GM13976 (cell line): ENCODE measurements around the gene RPRD1B.
"Not testable (repeated sequence)": the region's sequence is repeated elsewhere in the genome, so short reads cannot be mapped to it uniquely, and the experiment has no call there.

Experiments used
- DNase-seq: peaks from one replicate; pipeline ENCODE4 v3.0.0; 2012; ENCODE audit warnings: low spot score
- in situ Hi-C: fragments of 300-500 bp; cut with MboI; formaldehyde crosslinking; loops from one replicate; pipeline ENCODE4 v1.12.0; 2022; ENCODE audit warnings: low sequenced_read_pairs, mixed read lengths, inconsistent platforms; ENCODE audit not compliant: unreplicated experiment
- TF ChIP-seq, protein P1 (sequence below): IDR thresholded peaks from 2 replicates; pipeline ENCODE4 v1.5.1; 2012; ENCODE audit warnings: borderline replicate concordance, mild to moderate bottlenecking; ENCODE audit not compliant: insufficient read depth; ENCODE audit errors: extremely low read depth, missing control alignments, control extremely low read depth

RPRD1B gene

DNA sequence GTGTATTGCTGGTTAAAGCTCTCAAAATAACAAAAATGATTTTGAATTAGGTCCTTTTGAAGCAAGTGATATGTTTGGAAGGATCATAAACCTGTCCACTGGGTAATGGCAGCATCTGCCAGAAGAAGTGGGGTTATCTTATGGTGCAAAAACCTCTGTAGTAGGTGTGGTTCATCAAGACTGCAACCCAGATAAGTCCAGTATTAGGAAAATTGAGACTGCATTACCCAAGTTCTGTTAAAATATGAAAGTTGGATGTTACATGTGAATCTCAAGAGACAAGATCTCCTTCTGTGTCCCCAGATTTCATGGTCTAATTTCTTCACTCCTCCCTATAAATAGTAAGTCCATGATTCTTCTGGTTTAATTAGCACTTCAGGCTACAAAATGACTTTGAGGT is 59.4 kb downstream of the RPRD1B start:
- no peak for DNase-seq
- in situ Hi-C loops, result no loop called here
- TF ChIP-seq, protein P1, sequence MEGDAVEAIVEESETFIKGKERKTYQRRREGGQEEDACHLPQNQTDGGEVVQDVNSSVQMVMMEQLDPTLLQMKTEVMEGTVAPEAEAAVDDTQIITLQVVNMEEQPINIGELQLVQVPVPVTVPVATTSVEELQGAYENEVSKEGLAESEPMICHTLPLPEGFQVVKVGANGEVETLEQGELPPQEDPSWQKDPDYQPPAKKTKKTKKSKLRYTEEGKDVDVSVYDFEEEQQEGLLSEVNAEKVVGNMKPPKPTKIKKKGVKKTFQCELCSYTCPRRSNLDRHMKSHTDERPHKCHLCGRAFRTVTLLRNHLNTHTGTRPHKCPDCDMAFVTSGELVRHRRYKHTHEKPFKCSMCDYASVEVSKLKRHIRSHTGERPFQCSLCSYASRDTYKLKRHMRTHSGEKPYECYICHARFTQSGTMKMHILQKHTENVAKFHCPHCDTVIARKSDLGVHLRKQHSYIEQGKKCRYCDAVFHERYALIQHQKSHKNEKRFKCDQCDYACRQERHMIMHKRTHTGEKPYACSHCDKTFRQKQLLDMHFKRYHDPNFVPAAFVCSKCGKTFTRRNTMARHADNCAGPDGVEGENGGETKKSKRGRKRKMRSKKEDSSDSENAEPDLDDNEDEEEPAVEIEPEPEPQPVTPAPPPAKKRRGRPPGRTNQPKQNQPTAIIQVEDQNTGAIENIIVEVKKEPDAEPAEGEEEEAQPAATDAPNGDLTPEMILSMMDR, result no peak

DNA sequence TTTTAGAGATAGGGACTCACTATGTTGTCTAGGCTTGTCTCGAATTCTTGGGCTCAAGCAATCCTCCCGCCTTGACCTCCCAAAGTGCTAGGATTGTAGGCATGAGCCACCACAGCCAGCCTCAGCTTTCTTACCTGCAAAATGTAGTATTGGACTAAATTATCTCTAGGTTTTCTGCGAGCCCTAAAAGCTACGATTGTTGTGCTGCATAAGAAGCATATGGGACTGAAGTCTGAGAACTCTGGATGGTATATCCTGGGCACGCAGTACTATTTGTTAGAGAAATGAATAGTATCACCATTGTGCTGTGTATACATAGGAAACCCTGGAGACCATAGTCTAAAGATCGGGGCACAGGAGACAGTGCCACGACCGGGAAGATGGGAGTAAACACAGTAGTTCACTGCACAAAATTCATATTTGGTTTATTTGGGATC is 60.1 kb downstream of the RPRD1B start:
- no peak for DNase-seq
- in situ Hi-C loops, result no loop called here
- TF ChIP-seq, protein P1, result no peak

DNA sequence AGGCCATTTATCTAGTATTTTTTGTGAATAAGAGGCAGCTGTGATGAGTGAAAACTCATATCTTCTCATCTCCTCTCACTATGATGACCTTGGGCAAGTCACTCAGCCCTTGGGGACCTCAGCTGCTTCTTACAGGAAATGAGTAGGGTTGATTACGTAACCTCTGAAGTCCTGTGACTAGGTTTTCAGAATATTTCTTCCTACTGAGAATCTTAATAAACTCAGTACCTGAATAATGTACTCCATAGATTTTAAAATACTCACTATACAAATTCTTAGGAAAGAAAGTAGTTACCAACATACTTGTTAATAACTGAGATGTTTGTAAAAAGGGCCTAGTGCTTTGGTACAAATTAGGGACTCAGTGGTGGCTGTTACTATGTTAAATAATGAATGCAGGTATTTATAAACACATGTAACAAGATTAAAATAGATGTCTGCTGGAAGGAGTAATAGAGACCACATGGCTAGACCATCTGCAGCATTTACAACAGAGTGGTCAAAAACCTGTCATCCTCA is 60.9 kb downstream of the RPRD1B start:
- TF ChIP-seq, protein P1, result no peak
- in situ Hi-C loops, result no loop called here
- peak; percentile 65 for DNase-seq

DNA sequence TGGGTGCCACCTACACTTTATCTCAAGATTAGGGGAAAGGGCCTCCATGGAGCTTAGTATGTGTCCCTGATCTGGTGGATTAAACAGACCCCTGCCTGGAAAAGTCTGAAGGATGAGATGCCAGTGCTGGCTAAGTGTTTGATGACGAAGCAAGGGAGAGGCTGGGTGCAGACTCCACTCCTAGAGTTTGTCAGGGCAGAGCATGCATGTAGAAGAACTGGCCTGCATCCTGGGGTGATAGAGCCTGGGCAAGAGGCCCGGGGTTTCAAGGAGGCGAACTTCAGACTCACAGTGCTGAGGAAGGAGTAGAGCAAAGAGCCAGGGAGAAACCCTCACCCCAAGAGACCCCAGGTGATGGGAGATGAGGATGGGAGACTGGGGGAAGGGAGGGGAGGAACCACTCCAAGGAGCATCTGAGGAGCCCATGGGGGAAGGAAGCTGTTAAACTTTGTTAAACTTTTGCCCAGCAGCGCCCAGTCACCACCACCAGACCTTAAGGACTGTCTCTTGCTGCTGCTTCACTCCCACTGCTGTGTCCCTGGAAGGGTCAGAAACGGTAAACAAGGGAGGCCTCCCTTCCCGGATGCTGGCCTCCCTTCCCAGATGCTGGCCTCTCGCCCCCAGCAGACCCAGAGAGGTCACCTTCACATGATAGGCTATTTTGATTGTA is 61.6 kb downstream of the RPRD1B start:
- TF ChIP-seq, protein P1, result no peak
- in situ Hi-C loops, result no loop called here

DNA sequence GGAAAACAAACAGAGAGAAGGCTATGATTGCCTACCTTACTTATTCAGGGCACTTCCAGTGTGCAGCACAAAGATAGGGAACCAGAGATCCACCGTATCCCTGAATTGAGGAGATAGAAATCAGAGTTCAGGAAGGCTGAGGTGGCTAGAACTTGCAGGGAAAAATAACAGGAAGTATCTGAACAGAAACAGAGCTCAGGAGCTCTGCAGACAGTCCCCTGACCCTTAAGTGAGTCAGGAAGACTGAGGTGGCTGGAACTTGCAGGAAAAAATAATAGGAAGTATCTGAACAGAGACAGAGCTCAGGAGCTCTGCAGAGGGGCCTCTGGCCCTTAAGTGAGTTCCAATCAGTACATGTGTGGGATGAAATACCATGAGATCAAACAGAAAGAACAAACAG is 65.4 kb downstream of the RPRD1B start:
- no peak for DNase-seq
- in situ Hi-C loops, result no loop called here
- TF ChIP-seq, protein P1, result no peak

More for the DNA sequence above, 61.6 kb downstream of the RPRD1B start:
- no peak for DNase-seq

DNA sequence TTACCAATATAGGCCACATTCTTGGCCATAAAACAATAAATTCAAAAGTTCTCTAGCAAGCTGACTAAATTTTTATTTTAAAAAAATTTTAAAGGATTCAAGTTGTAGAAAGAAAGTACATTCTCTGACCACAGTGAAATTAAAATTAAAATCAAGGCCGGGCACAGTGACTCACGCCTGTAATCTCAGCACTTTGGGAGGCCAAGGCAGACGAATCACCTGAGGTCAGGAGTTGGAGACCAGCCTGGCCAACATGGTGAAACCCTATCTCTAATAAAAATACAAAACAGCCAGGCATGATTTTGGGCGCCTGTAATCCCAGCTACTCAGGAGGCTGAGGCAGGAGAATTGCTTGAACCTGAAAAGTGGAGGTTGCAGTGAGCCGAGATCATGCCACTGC is 68.7 kb downstream of the RPRD1B start:
- DNase-seq, in situ Hi-C loops: not testable (repeated sequence)

DNA sequence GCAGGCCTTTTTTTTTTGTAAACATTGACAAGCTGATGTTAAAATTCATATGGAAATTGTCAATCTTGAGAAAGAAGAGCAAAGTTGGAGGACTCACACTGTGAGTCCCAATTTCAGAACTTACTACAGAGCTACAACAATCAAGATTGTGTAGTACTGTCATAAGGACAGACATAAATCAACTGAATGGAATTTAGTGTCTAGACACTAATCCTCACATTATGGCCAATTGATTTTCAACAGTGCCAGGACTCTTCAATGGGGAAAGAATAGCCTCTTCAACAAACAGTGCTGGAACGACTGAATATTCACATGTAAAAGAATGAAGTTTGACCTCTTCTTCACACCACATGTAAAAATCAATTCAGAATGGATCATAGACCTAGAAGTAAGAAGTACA is 70.7 kb downstream of the RPRD1B start:
- TF ChIP-seq, protein P1, result no peak
- DNase-seq, result no peak
- in situ Hi-C loops, result no loop called here
